GM21515 (cell line): ENCODE data around the gene EPS15.
"Not testable (repeated sequence)": the region's sequence is repeated elsewhere in the genome, so short reads cannot be mapped to it uniquely, and the experiment has no call there.

Experiments used
- ATAC-seq: cut with Tn5 transposase; IDR thresholded peaks from one replicate; pipeline ENCODE4 v1.9.1; 2021; ENCODE audit not compliant: unreplicated experiment

The EPS15 gene

DNA sequence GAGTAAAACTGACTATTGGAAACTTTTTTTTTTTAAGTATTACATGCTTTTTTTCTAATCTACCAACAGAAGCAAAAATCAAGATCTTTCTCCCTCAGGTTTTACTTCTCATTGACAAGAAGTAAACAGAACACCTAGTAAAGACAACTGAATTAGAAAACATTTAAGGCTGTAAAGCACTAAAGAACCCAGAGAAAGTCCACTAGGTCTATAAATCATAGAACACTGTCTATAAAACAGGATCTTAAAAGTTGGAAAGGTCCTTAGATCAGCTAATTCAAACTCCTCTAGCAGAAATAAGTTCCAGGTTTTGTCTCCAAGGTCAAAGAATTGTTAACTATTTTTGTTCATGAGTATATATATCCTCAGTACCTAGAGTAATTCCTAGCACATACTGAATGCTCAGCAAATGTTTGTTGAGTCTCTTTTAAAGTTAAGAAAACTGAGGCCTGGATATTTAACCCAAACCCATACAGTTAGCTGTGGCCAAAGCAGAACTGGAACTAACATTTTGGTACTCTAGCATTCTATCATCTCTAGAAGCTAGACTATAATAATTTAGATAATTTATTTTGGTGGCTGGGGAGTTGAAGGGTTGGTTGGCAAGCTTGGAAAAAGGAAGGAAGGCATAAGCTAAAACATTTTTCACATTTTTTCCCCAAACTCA, 3.0 kb downstream of the EPS15 start:
- ATAC-seq: no peak

DNA sequence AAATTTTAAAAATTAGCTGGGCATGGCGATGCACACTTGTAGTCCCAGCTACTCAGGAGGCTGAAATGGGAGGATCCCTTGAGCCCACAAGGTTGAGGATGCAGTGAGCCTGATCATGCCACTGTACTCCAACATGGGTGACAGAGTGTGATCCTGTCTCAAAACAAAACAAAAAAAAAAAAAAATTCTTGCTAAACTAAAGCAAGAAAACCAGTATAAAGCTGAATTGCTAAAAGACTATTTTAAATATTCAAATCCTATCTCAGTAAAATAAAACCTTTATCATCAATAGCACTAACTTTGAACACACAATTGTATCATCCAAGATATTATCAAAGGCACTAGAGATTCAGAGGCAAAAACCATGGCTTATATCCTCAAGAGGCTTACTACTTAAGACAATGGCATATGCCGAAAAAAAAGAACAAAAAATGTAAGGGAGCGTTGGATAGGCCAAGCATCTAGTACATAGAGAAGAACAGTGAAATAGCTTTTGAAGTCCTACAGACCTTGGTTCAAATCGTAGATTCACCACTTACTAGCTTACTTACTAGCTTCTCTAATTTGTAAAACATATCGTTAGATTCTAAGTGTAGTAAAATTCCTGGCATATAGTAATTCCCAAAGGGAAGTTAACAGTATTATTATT, 3.6 kb downstream of the EPS15 start:
- ATAC-seq: no peak

DNA sequence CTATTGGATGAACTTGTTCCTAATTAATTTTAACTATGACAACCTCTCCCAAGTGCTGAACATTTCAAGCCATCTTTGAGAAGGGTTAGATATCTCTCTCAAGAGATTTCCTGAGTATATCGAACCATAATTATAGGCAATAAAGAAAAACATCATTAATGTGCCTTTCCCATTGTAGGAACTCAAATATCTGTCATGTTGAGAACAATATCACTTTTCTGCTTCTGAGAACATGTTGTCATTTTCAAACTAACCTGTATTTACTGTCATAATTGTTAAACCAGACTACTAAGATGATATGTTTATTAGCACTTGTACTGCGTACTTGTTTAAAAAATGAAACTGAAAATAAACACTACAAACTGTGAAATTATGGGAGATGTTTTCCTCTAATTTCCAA, 4.3 kb downstream of the EPS15 start:
- no peak for ATAC-seq

DNA sequence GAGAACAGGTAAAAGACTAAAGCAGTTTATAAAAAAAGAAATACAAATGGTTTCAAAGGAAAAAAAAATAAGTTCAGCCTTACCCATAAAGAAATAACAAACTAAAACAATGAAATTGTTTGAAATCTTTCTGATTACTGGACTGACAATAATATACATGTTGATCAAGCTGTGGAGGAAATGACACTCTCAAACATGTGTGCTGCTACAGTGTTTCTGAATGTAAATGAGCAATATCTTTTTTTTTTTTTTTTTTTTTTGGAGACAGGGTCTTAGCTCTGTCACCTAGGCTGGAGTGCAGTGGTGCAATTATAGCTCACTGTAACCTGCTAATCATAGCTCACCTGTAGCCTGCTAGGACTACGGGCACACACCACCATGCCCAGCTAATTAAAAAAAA, 6.5 kb downstream of the EPS15 start:
- no peak for ATAC-seq

DNA sequence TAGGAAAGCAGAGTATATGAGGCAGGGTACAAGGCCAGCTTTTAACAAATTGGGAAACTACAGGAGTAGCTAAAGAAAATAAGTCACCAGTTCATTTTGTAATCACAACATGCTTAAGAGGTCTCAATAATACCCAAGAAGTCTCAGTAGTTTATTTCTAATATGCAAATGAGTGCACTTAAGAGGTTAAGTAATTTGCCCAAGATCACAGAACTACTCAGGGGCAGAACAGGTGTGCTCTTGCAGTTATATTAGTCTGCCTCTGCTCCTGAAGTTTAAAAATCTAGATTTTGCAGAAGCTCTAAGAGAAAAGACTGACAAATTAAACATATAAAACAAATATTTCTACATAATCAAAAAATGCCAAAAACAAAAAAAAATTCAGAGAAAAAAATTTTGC, 6.9 kb downstream of the EPS15 start:
- ATAC-seq: no peak

DNA sequence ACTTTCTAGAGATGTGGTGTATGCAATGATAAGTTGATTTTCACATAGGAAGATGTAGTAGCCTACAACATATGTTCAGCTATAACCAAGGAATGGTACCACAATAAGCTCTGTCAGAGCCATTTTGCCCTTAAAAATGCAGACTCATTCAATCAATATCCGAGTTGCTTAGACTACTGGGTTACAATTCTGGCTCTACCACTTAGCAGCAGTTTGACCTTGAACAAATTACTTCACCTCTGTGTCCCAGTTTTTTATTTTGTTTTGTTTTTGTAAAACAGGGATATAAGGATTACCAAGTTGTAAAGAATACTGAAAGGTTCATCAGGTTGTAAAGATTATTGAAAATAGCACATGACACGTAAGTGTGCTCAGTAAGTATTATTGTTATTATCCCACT, 9.3 kb downstream of the EPS15 start:
- ATAC-seq: no peak

DNA sequence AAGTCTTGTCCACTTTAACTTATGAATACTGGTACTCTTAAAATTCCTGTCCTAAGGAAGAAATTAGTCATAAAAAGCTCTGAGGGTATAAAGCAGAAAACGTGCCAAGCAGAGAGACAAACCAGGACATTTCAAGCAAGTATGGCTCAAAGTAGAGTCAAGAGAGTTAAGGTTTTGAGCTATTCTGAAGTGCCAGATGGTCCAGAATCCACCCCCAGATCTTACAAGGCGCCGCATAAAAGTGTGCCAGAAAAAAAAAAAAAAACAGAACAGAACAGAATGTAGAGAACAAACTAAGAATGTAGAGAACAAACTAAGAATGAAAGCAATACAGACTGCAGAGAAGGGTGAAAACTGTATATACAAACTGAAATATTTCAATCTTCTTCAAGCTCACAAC, 12.5 kb downstream of the EPS15 start:
- ATAC-seq: no peak

DNA sequence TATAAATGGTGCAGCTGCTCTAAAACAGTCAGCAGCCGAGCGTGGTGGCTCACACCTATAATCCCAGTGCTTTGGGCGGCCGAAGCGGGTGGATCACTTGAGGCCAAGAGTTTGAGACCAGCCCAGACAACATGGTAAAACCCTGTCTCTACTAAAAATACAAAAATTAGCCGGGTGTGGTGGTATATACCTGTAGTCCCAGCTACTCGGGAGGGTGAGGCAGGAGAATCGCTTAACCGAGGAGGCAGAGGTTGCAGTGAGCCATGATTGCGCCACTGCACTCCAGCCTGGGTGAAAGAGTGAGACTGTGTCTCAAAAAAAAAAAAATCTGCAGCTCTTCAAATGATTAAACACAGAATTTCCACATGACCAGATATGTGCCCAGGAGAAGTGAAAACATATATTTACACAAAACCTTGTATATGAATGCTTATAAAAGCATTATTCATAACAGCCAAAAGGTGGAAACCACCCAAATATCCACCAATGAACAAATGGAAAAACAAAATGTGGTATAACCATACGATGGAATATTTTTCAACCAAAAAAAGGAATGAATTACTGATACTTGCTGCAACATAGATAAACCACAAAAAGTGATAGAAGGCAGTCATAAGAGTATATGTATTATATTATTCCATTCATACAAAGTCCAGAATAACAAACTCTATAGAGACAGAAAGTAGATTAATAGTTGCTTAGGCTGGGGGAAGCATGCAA, 14.1 kb downstream of the EPS15 start:
- ATAC-seq: peak; percentile 36

DNA sequence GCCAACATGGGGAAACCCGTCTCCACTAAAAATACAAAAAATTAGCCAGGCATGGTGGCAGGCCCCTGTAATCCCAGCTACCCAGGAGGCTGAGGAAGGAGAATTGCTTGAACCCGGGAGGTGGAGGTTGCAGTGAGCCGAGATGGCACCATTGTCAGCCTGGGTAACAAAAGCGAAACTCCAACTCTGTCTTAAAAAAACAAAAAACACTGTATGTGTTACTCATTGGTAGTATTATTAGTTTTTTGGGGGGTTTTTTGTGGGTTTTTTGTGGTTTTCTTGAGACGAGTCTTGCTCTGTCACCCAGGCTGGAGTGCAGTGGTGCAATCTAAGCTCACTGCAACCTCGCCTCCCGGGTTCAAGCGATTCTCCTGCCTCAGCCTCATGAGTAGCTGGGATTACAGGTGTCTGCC, 17.8 kb downstream of the EPS15 start:
- peak; percentile 60 for ATAC-seq

DNA sequence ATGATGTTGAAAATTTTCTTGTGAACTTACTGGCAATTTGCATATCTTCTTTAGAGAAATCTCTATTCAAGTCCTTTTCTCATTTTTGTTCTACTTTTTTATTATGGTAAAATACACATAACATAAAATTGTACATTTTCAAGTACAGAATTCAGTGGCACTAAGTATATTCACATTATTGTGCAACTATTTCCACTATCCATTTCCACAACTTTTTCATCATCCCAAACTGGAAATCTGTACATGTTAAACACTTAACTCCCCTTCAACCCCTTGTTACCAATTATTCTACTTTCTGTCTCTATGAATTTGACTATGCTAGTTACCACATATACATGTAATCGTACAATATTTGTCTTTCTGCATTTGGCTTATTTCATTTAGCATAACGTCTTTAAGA, 19.4 kb downstream of the EPS15 start:
- ATAC-seq: no peak

DNA sequence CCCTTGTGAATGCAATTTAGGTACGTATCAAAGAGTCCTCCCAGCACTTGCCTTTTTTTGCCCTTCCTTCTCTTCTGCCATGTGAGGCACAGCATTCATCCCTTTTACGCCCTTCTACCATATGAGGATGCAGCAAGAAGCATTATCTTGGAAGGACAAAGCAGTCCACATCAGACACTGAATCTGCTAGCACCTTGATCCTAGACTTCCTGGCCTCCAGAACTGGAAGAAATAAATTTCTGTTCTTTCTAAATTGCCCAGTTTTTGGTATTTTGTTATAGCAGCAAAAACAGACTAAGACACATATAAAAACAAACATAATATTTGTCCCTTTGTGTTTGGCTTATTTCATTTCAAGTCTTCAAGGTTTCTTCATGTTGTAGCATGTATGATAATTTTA, 20.1 kb downstream of the EPS15 start:
- ATAC-seq: no peak

DNA sequence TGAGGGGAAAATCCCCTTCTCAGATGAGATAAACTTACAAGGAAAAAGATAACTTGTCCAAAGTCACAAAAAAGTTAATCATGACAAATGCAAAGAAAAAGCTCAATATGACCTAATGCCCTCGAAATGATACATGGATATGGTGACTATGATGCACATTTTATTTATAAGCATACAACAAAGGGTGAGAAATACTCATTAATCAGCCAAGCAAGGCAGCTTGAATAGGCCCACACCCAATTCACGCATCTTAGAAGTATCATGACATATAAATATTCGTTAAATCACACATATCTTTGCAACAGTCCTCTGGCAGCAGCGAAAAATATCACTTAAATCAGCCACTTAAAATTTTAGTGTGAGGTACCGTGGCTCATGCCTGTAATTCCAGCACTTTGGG, 21.7 kb downstream of the EPS15 start:
- ATAC-seq: no peak

DNA sequence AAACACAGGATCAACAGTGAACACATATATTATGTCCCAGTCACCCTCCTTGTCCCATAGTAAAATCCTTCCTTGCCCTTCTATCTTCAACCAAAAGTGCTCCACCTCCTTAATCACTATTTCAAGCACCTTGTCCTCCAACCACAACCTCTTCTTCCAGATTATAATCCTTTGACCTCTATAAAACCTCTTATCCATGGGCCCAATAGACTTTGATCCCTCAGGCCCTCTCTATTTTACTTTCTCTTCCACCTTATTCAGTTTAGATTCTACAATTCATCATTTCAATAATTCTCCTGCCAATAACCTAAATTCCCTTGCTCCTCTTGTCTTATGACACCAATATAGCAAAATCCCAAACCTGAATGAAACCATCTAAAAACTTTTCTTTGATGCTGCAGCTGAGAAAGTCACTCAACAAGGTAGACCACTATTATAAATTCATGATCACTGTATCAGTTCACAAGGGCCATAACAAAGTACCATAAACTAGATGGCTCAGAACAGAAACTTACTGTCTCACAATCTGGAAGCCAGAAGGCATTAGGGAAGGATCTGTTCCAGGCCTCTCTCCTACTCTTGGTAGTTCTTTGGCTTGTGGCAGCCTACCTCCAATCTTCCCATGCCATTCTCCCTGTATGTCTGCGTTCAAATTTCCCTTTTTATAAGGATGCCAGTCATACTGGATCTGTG, 24.8 kb downstream of the EPS15 start:
- no peak for ATAC-seq

DNA sequence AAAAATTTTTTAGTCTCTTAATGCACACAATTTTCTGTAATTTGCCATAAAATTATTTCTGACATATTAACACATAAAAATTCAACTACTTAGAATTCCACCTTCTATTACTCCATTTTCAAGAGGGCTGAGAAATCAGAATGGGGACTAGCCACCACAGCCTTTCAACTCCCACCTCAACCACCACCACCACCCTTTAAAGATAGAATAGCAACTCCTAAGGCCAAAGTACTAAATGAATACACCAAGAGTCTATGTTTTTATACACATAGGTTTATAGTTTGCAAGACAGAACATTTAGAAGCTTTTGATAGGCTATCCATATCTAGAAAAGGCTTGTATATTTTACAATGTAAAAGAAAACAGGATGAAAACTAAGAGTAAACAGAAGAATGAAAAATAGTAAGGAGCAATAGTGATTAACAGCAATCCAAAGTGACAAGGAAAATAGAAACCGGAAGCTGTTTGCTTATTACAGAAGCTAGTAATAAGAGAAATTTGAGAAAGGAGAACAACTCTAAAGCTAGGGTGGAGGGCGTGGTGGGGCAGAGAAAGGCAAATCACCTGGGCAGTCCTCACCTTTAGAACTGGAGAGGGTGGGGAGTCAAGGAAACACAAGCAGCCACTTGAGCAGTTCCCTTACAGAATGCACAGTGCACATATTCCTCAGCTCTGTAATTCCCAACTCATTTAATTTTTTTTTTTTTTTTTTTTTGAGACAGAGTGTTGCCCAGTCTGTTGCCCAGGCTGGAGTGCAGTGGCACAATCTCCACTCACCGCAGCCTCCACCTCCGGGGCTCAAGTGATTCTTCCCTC, 27.7 kb downstream of the EPS15 start:
- ATAC-seq: peak; percentile 51

DNA sequence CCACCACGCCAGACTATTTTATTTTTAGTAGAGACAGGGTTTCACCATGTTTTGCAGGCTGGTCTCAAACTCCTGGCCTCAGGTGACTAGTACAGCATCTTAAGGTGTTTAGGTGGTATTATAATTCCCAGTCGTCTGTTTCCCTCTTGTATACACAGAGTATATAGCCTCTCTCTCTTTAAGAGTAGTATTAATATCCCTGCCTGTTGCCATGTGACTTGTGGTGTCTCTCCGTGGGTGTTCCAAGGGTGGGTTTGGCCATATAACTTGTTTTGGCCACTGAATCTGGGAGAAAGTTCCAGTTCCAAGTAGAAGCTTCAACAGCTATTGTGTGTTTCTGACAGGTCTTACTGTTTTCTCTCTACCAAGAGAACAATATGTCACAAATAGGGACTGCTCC, 29.6 kb downstream of the EPS15 start:
- ATAC-seq: no peak

DNA sequence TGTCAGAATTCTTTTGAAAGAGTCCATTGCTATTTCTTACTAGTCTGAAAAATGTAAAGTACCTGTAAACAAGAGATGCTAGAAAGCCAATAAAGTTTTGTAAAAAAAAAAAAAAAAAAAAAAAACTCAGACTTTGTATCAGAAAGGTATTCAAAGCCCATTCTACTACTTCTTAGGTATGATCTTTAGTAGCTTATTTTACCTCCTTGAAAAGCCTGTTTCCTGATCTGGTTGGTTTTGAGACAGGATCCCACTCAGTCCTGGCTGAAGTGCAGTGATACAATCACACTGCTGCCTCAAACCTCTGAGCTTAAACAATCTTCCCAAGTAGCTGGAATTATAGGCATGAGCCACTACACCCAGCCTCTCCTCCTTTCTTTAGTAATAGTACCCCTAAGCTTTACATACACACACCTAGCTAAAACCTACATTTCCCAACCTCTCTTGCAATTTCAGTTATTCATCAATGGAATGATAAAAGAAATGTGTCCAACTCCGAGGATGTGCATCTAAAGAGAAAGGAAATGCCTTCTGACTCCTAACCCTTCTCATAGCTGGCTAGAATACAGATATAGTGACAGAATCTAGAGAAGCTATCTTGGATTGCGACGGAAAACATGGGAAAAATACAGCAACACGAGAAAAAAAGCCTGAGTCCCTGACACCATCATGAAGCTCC, 30.6 kb downstream of the EPS15 start:
- no peak for ATAC-seq

DNA sequence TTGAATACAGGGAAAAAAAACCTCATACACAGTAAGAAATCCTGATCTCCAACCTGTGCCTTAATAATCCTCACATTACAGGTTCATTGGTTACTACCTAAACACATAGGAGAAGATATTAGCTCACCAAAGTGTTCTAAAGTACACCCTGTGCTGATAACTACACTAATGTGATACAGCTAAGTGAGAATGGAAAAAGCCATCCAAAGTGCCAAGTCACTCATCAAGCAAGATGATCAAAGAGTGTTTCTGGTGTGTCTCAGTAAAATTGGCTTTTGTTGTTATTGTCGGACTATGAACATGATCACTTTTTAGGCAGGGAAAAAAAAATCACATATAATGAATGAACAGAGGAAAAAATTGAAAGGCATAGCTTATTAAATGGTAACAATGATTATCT, 31.4 kb downstream of the EPS15 start:
- no peak for ATAC-seq

DNA sequence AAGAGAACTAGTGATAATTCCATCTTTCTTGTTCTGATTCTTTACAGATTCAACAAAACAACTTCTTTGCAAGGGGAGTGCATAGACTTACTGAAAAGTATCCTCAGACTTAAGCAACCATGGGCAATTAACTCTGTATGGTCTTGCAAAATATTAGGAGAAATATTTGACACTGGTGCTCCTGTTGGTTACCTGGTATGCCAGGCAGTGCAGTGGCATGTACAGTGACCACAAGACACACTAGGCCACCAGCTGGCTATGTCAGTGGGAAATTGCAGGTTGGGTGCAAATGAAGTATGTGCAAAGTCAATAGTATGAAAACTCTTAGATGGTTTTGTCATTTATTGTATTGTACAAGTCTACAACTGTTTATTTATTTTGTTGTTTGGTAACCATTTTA, 34.5 kb downstream of the EPS15 start:
- no peak for ATAC-seq

DNA sequence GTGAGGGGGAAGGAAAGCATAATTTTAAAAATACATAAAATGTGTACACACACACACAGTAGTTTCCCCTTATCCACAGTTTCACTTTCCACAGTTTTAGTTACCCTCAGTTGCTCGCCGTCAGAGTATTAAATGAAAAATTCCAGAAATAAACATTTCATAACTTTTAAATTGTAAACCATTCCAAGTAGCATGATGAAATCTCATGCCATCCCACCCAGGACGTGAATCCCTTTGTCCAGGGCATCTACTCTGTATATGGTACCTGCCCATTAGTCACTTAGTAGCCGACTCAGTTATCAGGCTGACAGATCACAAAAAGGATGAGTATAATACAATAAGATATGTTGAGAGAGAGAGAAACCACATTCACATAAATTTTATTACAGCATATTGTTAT, 36.2 kb downstream of the EPS15 start:
- ATAC-seq: no peak

DNA sequence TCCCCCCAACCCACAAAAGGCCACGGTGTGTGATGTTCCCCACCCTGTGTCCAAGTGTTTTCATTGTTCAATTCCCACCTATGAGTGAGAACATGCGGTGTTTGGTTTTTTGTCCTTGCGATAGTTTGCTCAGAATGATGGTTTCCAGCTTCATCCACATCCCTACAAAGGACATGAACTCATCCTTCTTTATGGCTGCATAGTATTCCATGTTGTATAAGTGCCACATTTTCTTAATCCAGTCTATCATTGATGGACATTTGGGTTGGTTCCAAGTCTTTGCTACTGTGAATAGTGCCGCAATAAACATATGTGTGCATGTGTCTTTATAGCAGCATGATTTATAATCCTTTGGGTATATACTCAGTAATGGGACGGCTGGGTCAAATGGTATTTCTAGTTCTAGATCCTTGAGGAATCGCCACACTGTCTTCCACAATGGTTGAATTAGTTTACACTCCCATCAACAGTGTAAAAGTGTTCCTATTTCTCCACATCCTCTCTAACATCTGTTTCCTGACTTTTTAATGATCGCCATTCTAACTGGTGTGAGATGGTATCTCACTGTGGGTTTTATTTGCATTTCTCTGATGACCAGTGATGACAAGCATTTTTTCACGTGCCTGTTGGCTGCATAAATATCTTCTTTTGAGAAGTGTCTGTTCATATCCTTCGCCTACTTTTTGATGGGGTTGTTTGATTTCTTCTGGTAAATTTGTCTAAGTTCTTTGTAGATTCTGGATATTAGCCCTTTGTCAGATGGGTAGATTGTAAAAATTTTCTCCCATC, 44.0 kb downstream of the EPS15 start:
- not testable (repeated sequence) for ATAC-seq
